Embryonic facial prominence (tissue), 1 donor: Measurements from ENCODE around the gene TTC16.

Source experiments
- DNase-seq: peaks from one replicate; pipeline ENCODE4 v3.0.0-alpha.2; 2016; ENCODE audit errors: extremely low spot score

The TTC16 gene, protein sequence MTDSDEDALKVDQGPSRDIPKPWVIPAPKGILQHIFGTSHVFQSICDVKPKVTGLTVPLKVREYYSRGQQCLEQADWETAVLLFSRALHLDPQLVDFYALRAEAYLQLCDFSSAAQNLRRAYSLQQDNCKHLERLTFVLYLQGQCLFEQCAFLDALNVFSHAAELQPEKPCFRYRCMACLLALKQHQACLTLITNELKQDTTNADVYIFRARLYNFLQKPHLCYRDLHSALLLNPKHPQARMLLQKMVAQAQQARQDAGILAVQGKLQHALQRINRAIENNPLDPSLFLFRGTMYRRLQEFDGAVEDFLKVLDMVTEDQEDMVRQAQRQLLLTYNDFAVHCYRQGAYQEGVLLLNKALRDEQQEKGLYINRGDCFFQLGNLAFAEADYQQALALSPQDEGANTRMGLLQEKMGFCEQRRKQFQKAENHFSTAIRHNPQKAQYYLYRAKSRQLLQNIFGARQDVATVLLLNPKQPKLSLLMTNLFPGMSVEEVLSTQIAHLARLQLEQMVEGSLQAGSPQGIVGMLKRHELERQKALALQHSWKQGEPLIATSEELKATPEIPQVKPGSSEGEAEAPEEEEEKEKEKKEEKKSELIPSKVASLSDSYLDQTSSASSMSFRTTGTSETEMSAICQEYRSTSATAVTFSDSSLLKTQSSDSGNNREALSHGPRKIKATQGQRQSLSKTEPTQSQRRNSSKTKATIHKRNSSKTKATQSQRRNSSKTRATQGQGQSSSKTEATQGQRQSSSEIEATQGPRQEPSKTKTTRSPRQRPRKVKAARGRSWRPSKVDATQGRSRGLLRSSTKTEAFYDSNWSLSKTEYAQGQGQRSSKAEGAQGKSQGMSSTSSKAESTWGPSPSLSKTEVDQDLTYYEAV

DNA sequence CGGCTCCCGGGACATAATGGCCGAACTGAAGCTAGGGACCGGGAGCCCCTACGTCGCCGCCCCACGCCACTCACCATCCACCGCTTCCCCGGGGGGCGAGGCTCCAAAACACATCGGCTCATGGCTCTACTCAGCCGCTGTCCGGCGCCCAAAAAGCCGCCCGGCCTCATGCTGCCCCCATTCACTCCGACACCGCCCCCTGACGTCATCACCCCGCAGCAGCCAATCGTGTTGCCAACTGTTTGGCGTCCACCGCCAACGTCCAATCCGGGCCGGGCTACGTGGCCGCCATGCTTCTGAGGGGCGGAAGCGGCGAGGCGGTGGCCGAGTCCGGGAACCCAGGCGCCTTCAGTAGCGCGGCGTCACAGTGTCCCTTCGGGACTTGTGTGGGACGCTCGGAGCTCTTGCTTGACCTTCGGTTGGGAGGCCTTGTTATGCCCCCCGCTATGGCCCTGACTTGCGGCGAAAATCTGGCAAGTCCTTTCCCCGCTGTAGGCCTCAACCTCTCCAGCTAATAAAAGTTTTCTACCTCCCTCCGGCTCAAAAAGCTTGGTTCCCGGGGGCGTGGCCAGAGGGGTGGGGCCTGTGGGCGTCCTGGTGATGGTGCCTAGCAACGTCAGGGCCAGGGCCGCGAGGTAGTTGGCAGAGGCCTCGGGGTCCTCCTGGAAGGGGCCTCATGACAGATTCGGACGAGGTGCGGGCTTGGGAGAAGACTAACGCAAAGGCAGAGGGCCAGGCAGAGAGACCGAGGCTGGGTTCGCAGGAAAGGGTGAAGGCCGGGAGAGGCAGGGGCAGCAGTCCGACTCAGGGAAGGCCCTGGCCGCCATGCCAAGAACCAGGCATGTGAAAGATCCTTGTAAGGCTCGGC is at the start of gene TTC16, which contains the start of gene PTRH1:
TTC16 (plus strand) TSS at position 610 of the 868 bp plus-strand sequence; CDS start at position 677, 67 bp downstream.
PTRH1 (minus strand) TSS at position 194 of the 868 bp plus-strand sequence; CDS start at position 170, 24 bp downstream.
- peak; percentile 93 for DNase-seq

DNA sequence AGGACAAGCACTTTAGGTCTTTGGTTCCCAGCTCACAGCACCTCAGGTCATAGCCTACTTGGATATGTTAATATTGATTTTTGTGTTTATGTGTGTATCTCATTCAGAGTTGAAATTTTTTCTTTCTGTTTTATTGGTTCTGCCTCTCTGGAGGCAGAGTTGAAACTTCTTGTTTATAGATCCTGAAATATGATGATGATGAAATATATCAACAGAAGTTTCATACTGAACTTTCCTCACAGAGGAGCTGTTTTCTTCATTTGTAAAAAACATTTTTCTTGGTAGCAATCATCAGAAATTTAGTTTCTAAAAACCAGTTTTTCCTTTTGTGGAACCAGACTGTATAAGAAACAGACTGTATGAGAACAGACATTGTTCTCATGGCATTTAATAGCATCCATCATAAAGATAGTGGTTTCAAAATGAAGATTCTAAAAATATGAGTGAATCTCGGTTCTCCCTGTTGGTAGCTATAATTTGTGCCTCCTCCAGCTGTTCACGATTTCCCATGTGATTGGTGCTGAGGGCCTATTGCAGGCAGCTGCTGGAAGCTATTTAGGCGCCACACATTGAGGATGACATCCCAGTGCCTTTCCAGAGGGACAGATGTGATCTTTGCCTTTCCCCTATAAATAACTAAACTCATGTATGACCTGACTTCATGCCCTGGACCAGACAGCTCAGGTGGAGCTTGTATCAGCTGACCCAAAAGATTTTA is 48.6 kb upstream of the TTC16 start:
- no peak for DNase-seq

DNA sequence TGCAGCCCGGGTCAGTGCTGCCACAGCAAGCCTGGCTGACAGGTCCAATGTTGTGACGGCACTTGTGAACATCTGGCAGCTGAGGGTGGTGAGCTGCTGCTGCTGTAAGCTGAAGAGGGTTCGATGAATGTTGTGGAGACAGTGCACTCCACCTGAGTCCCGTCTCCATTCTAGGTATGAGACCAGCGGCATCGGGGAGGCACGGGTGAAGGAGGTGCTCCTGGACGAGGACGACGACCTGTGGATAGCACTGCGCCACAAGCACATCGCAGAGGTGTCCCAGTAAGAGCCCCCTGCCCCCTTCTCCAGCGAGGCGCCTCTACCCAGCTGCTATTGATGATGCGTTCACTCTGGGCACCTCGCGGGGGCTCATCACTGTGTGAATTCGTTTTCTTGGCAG is 48.0 kb upstream of the TTC16 start:
- no peak for DNase-seq

DNA sequence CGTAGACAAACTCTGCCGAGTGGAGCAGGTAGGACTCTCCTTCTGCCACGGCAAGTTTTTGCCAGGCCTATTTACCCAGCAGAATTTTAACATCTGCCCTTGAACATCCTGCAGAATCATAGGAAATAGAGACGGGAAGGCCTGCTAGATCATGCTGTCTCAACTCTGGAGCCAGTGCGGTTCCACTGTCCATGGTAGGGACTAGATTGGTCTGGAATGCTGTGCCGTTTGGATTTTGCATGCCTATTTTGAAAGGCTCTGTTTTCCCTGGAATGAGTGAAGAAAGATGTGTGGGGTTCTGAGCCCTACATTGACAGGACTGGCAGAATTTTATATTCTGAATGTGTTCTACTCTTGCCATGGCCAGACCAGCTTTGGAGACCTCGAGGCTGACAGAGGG is 42.6 kb upstream of the TTC16 start:
- DNase-seq, result no peak

DNA sequence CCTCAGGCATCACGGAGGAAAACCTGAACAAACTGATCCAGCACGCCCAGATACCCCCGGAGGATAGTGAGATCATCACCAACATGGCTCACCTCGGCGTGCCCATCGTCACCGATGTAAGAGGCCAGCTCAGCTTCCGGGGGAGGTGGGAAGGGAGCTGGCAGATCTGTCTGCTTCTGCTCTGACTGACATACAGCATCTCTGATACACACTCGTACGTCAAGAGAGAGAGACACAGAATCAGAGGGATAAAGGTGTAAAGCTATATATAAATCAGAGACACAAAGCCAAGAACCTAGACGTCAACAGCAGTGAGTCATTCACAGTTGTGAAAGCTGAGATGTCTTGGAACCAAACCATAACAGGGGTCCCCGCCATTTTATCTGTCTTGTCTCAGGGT is 39.2 kb upstream of the TTC16 start:
- DNase-seq, result no peak

DNA sequence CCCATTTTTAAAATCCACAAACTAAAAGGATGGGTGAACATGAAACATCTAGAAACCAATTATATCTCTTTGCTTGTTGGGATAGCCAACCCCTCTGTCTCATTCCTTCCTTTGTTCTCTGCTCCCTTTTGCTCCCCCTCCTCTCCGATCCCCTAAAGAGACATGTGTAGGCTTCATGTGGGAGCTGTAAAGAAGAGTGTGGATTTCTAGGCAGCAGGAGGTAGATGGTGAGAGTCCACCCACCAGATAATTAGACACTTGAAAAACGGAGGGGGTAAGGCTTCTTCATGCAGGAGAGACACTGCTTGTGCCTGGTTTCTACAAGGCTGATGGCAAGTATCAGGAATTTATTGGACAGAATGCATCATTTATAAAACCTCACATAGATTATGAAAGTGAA is 36.4 kb upstream of the TTC16 start:
- DNase-seq, result no peak

DNA sequence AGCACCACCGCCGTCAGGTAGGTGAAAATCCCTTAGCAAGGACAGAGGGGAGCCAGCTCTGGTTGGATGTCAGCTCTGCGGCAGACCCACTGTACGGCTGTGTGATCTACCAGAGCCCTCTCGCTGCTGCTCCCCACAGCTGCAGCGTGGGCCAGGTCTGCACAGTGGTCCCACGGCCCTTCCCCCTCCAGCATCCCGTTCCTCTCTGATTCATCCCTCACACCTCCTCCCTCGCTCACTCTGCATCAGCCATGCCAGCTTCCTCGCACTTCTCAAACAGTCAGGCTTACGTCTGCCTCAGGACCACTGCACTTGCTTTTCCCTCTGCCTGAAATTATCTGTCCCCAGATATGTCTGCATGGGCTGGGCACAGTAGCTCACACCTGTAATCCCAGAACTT is 35.7 kb upstream of the TTC16 start:
- DNase-seq, result no peak

DNA sequence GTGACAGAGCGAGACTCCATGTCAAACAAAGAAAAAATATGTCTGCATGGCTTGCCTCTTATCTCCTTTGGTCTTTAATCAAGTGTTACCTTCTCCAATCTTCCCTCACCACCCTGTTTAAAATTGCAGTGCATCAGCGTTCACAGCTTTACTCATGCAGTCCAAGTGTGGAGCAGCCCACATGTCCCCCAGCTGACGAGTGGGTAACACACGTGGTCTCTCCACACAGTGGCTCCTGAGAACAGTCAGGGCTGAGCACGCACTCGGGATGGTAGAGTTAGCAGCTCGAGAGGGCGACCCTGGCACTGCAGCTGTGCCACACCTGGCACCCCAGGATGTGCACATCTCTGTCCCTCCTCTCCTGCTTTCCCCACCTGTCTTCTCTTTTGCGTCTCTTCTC is 35.0 kb upstream of the TTC16 start:
- DNase-seq, result no peak

DNA sequence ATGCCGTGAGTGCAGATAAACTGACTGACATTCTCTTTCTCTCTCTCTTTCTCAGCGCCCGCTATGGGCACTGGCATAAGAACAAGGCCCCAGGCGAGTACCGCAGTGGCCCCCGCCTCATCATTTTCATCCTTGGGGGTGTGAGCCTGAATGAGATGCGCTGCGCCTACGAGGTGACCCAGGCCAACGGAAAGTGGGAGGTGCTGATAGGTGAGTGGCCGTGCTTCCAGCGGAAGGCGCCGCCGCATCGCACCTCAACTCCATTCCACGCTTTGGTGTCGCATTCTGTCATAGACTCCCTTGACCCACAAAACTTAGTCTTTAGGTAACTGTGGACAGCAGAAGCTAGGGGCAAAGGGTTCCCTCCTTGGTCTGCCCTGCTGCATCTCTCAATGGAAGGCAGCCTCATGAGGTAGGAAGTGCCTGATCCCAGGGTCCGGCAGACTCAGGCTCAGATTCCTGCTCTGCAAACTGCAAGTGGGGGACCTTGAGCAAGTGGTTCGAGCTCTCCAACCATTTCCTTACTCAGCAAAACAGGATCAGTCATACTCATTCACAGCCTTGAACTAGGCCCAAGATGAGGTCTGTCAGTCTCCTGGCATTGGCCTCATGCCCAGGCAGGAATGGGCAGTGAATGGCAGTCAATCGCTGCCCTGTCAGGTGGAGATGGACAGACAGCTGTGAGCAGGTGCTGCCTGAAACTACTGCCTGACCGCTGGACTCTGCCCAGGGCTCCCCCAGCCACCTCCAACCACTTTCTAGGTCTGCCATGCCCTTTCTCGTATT is 33.3 kb upstream of the TTC16 start:
- no peak for DNase-seq

DNA sequence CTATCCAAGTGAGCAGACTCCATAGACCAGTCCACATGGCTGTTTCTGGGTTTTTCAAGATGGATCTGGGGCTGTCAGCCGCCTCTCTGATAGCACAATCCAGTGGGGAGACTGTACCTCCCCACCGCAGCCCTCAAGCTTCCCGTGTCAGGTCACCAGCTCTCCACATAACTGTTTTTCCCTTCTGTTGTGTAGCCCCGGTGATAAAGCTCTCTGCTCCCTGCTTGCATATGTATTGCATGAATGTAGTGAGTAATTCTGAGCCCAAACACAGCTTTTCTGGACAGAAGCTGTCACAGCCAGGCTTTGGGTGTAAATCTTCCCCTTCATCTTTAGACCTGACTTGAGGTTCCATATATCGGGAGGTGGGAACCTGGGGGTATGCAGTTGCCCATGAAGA is 32.2 kb upstream of the TTC16 start:
- DNase-seq, result no peak

DNA sequence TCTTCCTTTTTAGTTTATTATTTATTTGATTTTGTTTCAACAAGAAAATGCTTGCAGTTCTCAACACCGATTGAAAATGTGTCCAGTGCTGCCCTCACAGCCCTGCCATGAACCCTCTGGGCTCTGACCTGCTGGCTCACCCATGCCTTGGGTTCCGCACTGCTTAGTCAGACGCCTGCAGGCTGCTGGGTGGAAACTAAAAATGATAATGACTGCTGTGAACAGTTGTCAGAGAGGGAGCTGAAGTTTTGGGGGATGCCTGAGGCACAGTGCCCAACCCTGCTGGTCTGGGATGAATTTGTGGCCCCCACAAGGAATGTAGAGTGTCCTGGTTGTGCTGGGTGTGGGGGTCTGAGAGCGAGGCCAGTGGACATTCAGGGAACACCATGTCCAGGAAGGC is 31.3 kb upstream of the TTC16 start:
- no peak for DNase-seq

DNA sequence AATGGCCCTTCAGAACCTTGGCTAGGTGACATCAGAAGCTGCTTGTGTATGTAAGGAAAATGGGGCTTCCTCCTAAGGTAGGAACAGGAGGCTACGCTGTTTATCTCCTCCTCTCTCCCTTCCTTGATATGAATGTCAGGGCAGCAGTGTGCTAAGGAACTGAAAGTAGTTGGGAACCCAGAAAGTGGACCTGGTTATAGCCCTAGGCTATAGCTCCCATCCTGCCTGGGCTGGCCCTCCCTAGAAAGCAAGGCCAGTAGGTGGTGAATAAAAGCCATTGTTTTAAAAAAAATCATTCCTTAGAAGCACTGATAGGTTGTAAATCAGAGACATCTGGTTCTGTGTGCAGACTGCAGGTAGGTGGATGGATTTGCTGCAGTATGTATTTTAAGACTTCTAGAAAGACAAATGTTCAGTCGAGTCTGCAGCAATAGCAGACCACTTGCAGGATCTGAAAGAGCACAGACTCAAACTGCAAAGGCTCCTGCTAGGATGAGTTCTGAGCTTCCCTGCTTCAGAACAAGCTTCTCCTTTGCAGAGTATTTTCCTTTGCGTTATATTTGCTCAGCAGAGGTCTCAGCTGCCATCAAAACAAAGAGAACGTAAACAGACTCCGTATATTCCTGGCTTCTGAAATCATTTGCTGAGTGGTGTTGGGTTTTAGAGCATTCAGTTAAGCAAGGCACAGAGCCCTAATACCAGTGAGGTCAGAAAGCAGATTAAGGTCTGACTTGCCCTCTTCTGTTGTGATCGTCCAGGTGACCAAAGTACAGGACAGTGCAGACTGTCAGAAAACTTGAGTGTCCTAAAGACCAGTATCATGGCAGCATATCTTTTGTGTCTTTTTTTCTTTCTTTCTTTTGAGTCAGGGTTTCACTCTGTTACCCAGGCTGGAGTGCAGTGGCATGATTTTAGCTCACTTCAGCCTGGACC is 29.2 kb upstream of the TTC16 start:
- DNase-seq, result no peak

DNA sequence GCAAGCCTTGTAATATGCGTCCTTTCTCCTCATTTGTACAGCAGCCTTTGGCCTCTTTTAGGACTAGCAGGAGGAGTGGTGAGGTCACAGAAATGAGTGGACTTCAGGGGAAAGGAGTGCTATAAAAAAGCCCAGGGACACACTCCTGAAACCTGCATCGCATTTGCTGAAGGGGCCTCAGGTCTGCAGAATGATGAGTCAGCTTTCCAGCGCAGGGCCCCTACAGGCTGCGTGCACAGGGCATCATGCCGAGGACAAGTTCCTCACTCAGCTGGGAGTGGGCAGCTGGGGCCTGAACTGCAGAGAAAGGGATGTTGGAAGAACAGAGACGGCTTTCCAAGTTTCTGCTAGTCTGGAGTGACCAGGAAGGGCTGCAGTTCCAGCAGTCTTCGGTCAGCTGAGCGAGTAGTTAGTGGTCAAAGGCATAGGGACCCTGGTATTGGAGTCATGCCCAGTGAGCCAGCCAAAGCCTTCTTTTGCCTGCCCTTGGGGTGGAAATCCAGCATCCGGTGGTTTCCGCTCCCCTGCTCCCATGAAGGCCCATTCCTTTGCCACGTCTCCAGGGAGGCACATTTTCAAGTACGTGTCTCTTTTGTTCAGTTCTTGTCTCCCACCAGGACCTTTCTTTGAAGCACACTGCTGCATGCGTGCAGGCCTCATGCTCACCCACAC is 26.4 kb upstream of the TTC16 start:
- DNase-seq, result no peak

DNA sequence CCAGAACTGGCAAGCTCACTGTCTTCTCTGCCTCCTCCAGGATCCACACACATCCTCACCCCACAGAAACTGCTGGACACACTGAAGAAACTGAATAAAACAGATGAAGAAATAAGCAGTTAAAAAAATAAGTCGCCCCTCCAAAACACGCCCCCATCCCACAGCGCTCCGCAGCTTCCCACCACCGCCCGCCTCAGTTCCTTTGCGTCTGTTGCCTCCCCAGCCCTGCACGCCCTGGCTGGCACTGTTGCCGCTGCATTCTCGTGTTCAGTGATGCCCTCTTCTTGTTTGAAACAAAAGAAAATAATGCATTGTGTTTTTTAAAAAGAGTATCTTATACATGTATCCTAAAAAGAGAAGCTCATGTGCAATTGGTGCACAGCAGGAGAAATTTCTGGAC is 25.1 kb upstream of the TTC16 start:
- DNase-seq, result no peak

DNA sequence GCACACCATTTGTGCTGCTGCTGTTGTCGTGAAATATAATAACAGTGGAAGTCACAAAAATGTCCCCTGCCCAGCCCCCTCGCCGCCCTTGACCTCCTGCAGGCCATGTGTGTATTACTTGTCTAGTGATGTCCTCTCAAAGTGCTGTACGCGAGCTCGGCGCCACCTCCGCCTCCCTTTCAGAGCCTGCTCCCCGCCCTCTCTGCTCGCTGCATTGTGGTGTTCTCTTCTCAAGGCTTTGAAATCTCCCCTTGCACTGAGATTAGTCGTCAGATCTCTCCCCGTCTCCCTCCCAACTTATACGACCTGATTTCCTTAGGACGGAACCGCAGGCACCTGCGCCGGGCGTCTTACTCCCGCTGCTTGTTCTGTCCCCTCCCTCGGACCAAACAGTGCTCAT is 23.8 kb upstream of the TTC16 start:
- no peak for DNase-seq

DNA sequence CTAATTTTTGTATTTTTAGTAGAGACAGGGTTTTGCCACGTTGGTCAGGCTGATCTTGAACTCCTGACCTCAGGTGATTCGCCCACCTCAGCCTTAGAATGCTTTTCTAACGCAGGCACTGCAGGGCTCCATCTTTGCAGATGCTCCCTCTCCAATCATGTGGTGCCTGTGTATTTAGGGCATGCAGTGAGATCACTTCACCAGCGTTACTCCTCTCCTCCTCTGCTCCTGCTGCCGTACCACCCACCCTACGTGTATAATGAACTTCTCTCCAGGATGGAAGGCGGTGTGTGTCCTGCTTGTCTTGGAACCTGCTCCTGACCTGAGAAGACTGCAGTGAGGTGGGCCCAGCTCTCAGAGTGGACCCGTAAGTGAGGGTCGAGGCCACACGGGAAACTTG is 22.7 kb upstream of the TTC16 start:
- no peak for DNase-seq

DNA sequence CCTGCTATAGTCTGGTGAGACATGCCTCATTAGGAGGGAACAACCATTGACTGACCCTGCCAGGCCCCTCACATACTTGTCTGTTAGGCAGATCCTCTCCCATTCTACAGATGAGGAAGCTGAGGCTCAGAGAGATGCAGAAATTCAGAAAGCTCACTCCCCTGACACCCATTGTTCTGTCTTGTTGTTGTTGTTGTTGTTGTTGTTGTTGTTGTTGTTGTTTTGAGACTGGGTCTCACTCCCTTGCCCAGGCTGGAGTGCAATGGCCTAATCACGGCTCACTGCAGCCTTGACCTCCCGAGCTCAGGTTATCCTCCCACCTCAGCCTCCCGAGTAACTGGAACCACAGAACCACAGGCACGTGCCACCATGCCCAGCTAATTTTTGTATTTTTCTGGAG is 22.2 kb upstream of the TTC16 start:
- DNase-seq, result no peak

DNA sequence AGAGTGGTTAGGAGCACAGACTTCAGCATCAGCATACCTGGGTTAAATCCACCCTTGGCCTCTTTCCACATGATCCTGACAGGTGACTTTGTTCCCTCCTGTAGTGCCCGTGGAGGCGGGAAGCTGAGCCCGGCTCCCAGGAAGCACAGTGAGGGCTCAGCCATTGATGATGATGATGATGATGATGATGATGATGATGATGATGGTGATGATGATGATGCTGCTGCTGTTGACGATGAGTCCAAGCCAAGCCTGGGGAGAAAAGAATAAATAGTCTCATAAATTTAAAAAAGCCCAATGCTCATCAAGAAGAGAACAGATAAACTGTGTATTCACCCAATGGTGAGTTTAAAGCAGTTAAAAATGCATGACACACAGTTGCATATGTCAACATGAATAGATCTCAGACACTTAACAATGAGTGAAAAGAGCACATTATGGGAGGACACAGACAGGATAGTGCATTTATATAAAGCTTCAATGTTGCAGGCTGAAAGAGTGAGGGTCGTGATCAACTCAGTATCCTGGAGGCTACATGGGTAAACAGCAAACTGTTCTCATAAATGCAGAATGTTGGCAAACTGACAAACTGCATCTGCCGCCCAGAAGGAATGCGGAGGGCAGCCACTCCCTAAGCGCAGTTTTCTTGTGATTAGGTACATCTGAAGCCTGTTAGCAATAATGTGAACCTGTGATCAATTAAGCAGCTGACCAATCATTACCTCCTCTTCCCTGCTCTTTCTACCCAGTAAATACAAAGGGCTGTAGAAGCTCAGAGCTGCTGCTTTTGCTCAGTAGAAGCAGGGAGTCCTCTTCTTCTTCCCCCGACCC is 20.8 kb upstream of the TTC16 start:
- no peak for DNase-seq
